Measurements from ENCODE around the gene KRTAP10-7. TPM values are rescaled to one million over a fixed set of nuclear protein-coding genes. Genes with fewer than 3 reads are reported as not detected.

KRTAP10-7 gene
- total RNA-seq, 4 donors from 2014 or later, result not detected

DNA sequence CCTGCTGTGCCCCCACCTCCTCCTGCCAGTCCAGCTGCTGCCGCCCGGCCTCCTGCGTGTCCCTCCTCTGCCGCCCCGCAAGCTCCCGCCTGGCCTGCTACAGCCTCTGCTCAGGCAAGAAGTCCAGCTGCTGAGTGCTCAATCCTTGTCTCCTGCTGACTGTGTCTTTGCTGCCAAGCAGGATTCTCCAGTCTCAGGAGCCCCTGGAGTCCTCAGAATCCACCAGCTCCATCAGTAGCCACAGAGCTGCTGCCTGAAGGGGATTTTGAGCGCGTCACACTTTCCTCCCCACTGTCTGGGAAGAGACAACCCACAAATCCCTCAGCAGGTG lies 46.8 kb downstream of the KRTAP10-7 start:
- Histone ChIP-seq H3K9me3 (peaks cover 0 to 4% of the 10 kb centered on the region in 2 donors), H3K27ac (no peak overlapping the region), H3K4me3 (no peak overlapping the region), H3K27me3 (peaks cover 7% of the 10 kb centered on the region), H3K36me3 (no peaks in the 10 kb centered on the region), H3K4me1 (no peaks in the 10 kb centered on the region)
- 58% methylated on average over 8 of the region's 8 CpGs; no CpG with 5 or more reads in 1 of the 2 donors for WGBS, 2 donors (ENCODE audit: low coverage in 1 of 2)
- TF ChIP-seq, protein P1, sequence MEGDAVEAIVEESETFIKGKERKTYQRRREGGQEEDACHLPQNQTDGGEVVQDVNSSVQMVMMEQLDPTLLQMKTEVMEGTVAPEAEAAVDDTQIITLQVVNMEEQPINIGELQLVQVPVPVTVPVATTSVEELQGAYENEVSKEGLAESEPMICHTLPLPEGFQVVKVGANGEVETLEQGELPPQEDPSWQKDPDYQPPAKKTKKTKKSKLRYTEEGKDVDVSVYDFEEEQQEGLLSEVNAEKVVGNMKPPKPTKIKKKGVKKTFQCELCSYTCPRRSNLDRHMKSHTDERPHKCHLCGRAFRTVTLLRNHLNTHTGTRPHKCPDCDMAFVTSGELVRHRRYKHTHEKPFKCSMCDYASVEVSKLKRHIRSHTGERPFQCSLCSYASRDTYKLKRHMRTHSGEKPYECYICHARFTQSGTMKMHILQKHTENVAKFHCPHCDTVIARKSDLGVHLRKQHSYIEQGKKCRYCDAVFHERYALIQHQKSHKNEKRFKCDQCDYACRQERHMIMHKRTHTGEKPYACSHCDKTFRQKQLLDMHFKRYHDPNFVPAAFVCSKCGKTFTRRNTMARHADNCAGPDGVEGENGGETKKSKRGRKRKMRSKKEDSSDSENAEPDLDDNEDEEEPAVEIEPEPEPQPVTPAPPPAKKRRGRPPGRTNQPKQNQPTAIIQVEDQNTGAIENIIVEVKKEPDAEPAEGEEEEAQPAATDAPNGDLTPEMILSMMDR (IDR thresholded peaks at IDR 0.05), result no peak
- TF ChIP-seq POLR2AphosphoS5 (IDR thresholded peaks at IDR 0.05), result no peak
- no peak for TF ChIP-seq POLR2A (IDR thresholded peaks at IDR 0.05)
- TF ChIP-seq EP300 (IDR thresholded peaks at IDR 0.05; ENCODE audit: low read depth), result no peak
- no peak for DNase-seq
- in situ Hi-C loops (cut with MboI; ENCODE audit: low pct_ligation_motif_present in 1 of 4, low pct_unique_long_range_greater_than_20kb in 1 of 4, low sequenced_read_pairs in 3 of 4) (no loop called here), intact Hi-C loops (cut with DNase I; ENCODE audit: low total_unique reads) (no loop called here)

DNA sequence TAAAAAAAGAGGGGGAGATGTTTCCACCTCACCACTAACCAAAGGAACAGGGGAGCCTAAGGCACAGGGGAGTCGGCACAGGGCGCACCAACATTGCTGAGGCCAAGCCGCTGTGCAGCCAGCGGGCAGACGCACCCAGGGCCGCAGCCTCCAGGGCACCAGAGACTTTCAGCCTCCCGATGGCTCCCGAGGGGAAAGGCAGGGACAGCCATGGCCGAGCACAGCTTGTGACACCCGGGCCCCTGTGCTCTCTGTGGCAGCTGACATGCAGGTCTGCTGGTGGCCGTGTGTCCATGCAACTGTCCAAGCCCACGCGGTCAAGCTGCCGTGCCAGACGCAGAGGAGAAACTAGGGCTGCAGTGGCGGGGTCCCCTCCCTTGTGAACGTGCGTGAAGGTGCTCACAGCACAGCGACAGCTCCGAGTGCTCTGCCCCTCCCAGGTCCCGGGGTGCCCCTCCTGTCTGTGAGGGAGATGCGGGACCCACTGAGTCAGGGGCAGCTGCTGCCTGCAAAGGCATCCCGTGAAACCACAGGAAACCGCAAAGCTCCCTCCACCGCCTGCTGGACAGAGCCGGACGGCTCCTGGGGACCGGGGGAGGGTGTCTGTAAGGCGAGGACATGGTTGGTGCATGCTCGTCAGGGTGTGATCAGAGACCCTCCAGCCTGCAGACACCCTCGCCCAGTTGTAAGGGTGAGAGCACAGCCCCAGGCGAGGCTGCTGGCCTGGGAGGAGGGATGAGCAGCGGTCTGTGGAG lies 48.3 kb downstream of the KRTAP10-7 start:
- 75% methylated on average over 27 of the region's 33 CpGs; no CpG with 5 or more reads in 1 of the 2 donors for WGBS, 2 donors (ENCODE audit: low coverage in 1 of 2)
- no peak for DNase-seq
- intact Hi-C loops (cut with DNase I; ENCODE audit: low total_unique reads), result no loop called here

DNA sequence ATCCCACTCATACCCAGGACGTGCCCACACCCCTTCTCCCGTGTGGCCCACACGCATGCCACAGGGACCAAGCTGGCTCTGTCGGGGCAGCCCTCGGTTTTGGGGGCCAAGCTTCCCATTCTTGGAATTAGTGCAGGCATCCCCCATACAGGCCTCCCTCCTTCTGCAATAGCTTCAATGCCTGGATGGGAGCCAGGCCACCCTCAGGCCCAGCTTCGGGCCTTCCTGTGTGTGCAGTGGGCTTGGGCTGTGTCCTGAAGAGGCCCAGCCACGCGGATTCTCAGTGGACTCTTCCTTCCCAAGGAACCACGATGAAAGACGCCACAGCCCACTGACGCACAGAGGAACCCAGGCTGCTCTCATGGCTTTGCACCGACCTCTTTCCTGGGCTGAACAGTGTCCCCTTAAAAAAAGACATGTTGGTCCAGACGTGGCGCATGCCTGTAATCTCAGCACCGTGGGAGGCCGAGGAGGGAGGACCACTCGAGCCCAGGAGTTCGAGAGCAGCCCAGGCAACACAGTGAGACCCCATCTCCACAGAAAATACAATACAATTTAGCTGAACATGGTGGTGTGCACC lies 49.2 kb downstream of the KRTAP10-7 start:
- H3K4me1 ChIP-seq, result no peaks in the 10 kb centered on the region
- TF ChIP-seq EP300 (IDR thresholded peaks at IDR 0.05; ENCODE audit: low read depth) (no peak), POLR2AphosphoS5 (IDR thresholded peaks at IDR 0.05) (no peak)
- H3K9me3 ChIP-seq, result peaks cover 0 to 4% of the 10 kb centered on the region in 2 donors
- intact Hi-C loops (cut with DNase I; ENCODE audit: low total_unique reads) (no loop called here), in situ Hi-C loops (cut with MboI; ENCODE audit: low pct_ligation_motif_present in 1 of 4, low pct_unique_long_range_greater_than_20kb in 1 of 4, low sequenced_read_pairs in 3 of 4) (no loop called here)
- peaks cover 7% of the 10 kb centered on the region for H3K27me3 ChIP-seq
- 60 to 81% methylated on average over 1 to 18 of the region's 18 CpGs for WGBS, 2 donors (ENCODE audit: low coverage in 1 of 2)
- no peak overlapping the region for H3K27ac ChIP-seq
- H3K36me3 ChIP-seq, result no peaks in the 10 kb centered on the region
- no peak for DNase-seq
- H3K4me3 ChIP-seq, result no peak overlapping the region

More for the DNA sequence above, 48.3 kb downstream of the KRTAP10-7 start:
- no peaks in the 10 kb centered on the region for H3K36me3 ChIP-seq
- TF ChIP-seq EP300 (IDR thresholded peaks at IDR 0.05; ENCODE audit: low read depth) (no peak), POLR2A (IDR thresholded peaks at IDR 0.05) (no peak), POLR2AphosphoS5 (IDR thresholded peaks at IDR 0.05) (no peak)
- TF ChIP-seq, protein P1 (IDR thresholded peaks at IDR 0.05), result no peak
- H3K4me3 ChIP-seq, result no peak overlapping the region
- H3K27me3 ChIP-seq, result peaks cover 7% of the 10 kb centered on the region
- no peaks in the 10 kb centered on the region for H3K4me1 ChIP-seq
- no peak overlapping the region for H3K27ac ChIP-seq
- in situ Hi-C loops (cut with MboI; ENCODE audit: low pct_ligation_motif_present in 1 of 4, low pct_unique_long_range_greater_than_20kb in 1 of 4, low sequenced_read_pairs in 3 of 4), result no loop called here
- H3K9me3 ChIP-seq, result peaks cover 0 to 4% of the 10 kb centered on the region in 2 donors

DNA sequence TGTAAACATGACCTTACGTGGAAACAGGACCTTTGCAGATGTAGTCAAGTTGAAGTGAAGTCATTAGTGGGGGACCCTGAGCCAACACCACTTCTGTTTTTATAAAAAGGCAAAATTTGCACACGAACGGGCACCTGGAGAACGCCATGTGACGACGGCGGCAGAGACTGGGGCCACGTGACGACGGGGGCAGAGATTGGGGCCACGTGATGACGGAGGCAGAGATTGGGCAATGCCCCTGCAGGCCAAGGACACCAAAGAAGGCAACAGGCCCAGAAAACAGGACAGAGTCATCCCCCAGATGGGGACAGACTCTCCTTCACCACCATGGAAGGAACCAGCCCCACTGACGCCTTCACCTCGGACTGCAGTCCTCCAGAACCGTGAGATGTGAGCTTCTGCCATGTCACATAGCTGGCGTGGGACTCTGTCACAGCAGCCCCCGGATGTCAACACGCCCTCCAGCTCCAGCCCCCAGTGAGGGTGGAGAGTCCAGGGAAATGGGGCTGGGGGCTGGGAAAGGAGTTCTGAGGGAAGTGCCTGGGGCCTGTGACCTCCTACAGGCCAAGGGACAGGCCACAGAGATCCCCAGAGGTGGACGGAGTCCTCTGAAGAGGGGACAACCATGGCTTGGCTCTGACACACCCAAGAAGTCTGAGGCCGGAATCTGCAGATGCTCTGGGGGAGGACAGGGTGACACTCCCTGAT lies 50.0 kb downstream of the KRTAP10-7 start:
- no peaks in the 10 kb centered on the region for H3K4me1 ChIP-seq
- no peak overlapping the region for H3K4me3 ChIP-seq
- intact Hi-C loops (cut with DNase I; ENCODE audit: low total_unique reads) (no loop called here), in situ Hi-C loops (cut with MboI; ENCODE audit: low pct_ligation_motif_present in 1 of 4, low pct_unique_long_range_greater_than_20kb in 1 of 4, low sequenced_read_pairs in 3 of 4) (no loop called here)
- peaks cover 7% of the 10 kb centered on the region for H3K27me3 ChIP-seq
- 67 to 92% methylated on average over 1 to 20 of the region's 20 CpGs for WGBS, 2 donors (ENCODE audit: low coverage in 1 of 2)
- TF ChIP-seq POLR2AphosphoS5 (IDR thresholded peaks at IDR 0.05) (no peak), EP300 (IDR thresholded peaks at IDR 0.05; ENCODE audit: low read depth) (no peak), POLR2A (IDR thresholded peaks at IDR 0.05) (no peak)
- TF ChIP-seq, protein P1 (IDR thresholded peaks at IDR 0.05), result no peak
- no peak for DNase-seq
- no peaks in the 10 kb centered on the region for H3K36me3 ChIP-seq
- H3K27ac ChIP-seq, result no peak overlapping the region
- no peaks in the 10 kb centered on the region for H3K9me3 ChIP-seq
